Astrocyte (in vitro differentiated cells and primary cell): ENCODE data around the gene PHOSPHO2. TPM values are rescaled to one million over a fixed set of nuclear protein-coding genes. Genes with fewer than 3 reads are reported as not detected.

Source experiments
- DNase-seq: peaks from one replicate; pipeline ENCODE4 v3.0.0-alpha.2; 2010; ENCODE audit warnings: low read depth
- FAIRE-seq: peaks from 2 replicates; lab custom pipeline; 2011; peaks lifted over from hg19 to GRCh38; lab: Jason Lieb, UNC
- H2AFZ ChIP-seq: 2 replicates; pipeline ENCODE4 v1.6.0; 2012; ENCODE audit warnings: low read depth, low read length, inconsistent platforms
- H3K27ac ChIP-seq: 2 replicates; pipeline ENCODE4 v1.5.1; 2011; ENCODE audit warnings: low read depth, low read length, inconsistent platforms
- H3K27me3 ChIP-seq: 2 replicates; pipeline ENCODE4 v1.6.0; 2011; ENCODE audit warnings: low read length, inconsistent platforms; ENCODE audit not compliant: insufficient read depth
- H3K36me3 ChIP-seq: 2 replicates; pipeline ENCODE4 v1.5.1; 2011; ENCODE audit warnings: low read length, inconsistent platforms; ENCODE audit not compliant: insufficient read depth
- H3K4me1 ChIP-seq: 2 replicates; pipeline ENCODE4 v1.5.1; 2011; ENCODE audit warnings: low read length, inconsistent platforms; ENCODE audit not compliant: insufficient read depth
- H3K4me2 ChIP-seq: 2 replicates; pipeline ENCODE4 v1.6.0; 2012; ENCODE audit warnings: low read length, inconsistent platforms
- H3K4me3 ChIP-seq: 2 replicates; pipeline ENCODE4 v1.5.1; 2011; ENCODE audit warnings: low read depth, mild to moderate bottlenecking, low read length, inconsistent platforms; ENCODE audit not compliant: insufficient read depth
- H3K79me2 ChIP-seq: 2 replicates; pipeline ENCODE4 v1.6.0; 2012; ENCODE audit warnings: mild to moderate bottlenecking, low read length, inconsistent platforms; ENCODE audit not compliant: insufficient read depth
- H3K9ac ChIP-seq: 2 replicates; pipeline ENCODE4 v1.6.0; 2012; ENCODE audit warnings: mild to moderate bottlenecking, low read length, inconsistent platforms
- H3K9me3 ChIP-seq: 2 replicates; pipeline ENCODE4 v1.5.1; 2012; ENCODE audit warnings: low read depth, mild to moderate bottlenecking, low read length, inconsistent platforms; ENCODE audit not compliant: insufficient read depth
- H4K20me1 ChIP-seq: 2 replicates; pipeline ENCODE4 v1.6.0; 2012; ENCODE audit warnings: low read length, inconsistent platforms; ENCODE audit not compliant: insufficient read depth
- H3K27ac Mint-ChIP-seq: one replicate; pipeline ENCODE4 v1.8.0; 2021; ENCODE audit warnings: mild to moderate bottlenecking, mixed read lengths; ENCODE audit not compliant: unreplicated experiment
- H3K27me3 Mint-ChIP-seq: one replicate; pipeline ENCODE4 v1.8.0; 2021; ENCODE audit warnings: low read depth, mixed read lengths; ENCODE audit not compliant: unreplicated experiment
- H3K36me3 Mint-ChIP-seq: one replicate; pipeline ENCODE4 v1.8.0; 2021; ENCODE audit warnings: low read depth, mixed read lengths; ENCODE audit not compliant: unreplicated experiment
- H3K4me1 Mint-ChIP-seq: one replicate; pipeline ENCODE4 v1.8.0; 2021; ENCODE audit warnings: low read depth, mixed read lengths; ENCODE audit not compliant: unreplicated experiment
- H3K4me3 Mint-ChIP-seq: one replicate; pipeline ENCODE4 v1.8.0; 2021; ENCODE audit warnings: mild to moderate bottlenecking, moderate library complexity, mixed read lengths; ENCODE audit not compliant: unreplicated experiment
- H3K9me3 Mint-ChIP-seq: one replicate; pipeline ENCODE4 v1.8.0; 2021; ENCODE audit warnings: mild to moderate bottlenecking, mixed read lengths; ENCODE audit not compliant: unreplicated experiment
- CTCF ChIP-seq: IDR thresholded peaks from 2 replicates; pipeline ENCODE4 v1.5.1; 2011; ENCODE audit warnings: low read depth, mild to moderate bottlenecking, inconsistent platforms, low read length, moderate library complexity; ENCODE audit not compliant: insufficient read depth
- EZH2 ChIP-seq: IDR thresholded peaks from 2 replicates; pipeline ENCODE4 v1.6.1; 2012; ENCODE audit warnings: mild to moderate bottlenecking, low read length, inconsistent platforms; ENCODE audit not compliant: insufficient read depth
- total RNA-seq: library from RNA; stranded (reverse); gene quantifications from 2 replicates; pipeline ENCODE4 v1.2.1, GENCODE V29; 2021

PHOSPHO2 gene
- total RNA-seq, 1 donor from 2014 or later, result 3.0 TPM

- H3K4me3 ChIP-seq, result no peak overlapping the region
- no peaks in the 10 kb centered on the region for H3K9me3 Mint-ChIP-seq
- no peaks in the 10 kb centered on the region for H3K27me3 ChIP-seq
- TF ChIP-seq CTCF (no peak), EZH2 (no peak)
- H3K79me2 ChIP-seq, result no peaks in the 10 kb centered on the region
- no peaks in the 10 kb centered on the region for H3K36me3 Mint-ChIP-seq
- H3K27me3 Mint-ChIP-seq, result no peaks in the 10 kb centered on the region
- DNase-seq, result no peak
- no peak overlapping the region for H3K4me2 ChIP-seq
- no peak for FAIRE-seq
- H3K9ac ChIP-seq, result no peak overlapping the region
- H3K9me3 ChIP-seq, result no peaks in the 10 kb centered on the region
- no peaks in the 10 kb centered on the region for H3K4me1 Mint-ChIP-seq
- H3K27ac Mint-ChIP-seq, result no peak overlapping the region
- H4K20me1 ChIP-seq, result no peaks in the 10 kb centered on the region
- H3K4me3 Mint-ChIP-seq, result no peak overlapping the region
- H3K4me1 ChIP-seq, result no peaks in the 10 kb centered on the region
- H3K27ac ChIP-seq, result no peak overlapping the region
- H2AFZ ChIP-seq, result no peak overlapping the region
- H3K36me3 ChIP-seq, result no peaks in the 10 kb centered on the region
These were observed 23.3 kb upstream of the PHOSPHO2 start for GRCh38 chr2:169670937-169671336.

- no peaks in the 10 kb centered on the region for H3K9me3 ChIP-seq
- H3K4me1 ChIP-seq, result no peaks in the 10 kb centered on the region
- H3K27ac ChIP-seq, result no peak overlapping the region
- DNase-seq (no peak), FAIRE-seq (no peak)
- H3K4me3 Mint-ChIP-seq, result no peak overlapping the region
- H3K4me2 ChIP-seq, result no peak overlapping the region
- no peak overlapping the region for H3K9ac ChIP-seq
- H3K79me2 ChIP-seq, result no peaks in the 10 kb centered on the region
- no peak overlapping the region for H2AFZ ChIP-seq
- H3K4me3 ChIP-seq, result no peak overlapping the region
- H3K9me3 Mint-ChIP-seq, result no peaks in the 10 kb centered on the region
- H3K36me3 ChIP-seq, result no peaks in the 10 kb centered on the region
- H4K20me1 ChIP-seq, result no peaks in the 10 kb centered on the region
- H3K36me3 Mint-ChIP-seq, result no peaks in the 10 kb centered on the region
- no peaks in the 10 kb centered on the region for H3K27me3 ChIP-seq
- no peak overlapping the region for H3K27ac Mint-ChIP-seq
- TF ChIP-seq EZH2, result no peak
- TF ChIP-seq CTCF, result no peak
- H3K27me3 Mint-ChIP-seq, result no peaks in the 10 kb centered on the region
- no peaks in the 10 kb centered on the region for H3K4me1 Mint-ChIP-seq
These were observed 21.9 kb upstream of the PHOSPHO2 start for GRCh38 chr2:169672406-169672805.

GRCh38 chr2:169673106-169673505, 21.2 kb upstream of the PHOSPHO2 start:
- Histone ChIP-seq H3K36me3 (no peaks in the 10 kb centered on the region), H3K4me1 (no peaks in the 10 kb centered on the region), H3K79me2 (no peaks in the 10 kb centered on the region), H3K9ac (no peak overlapping the region), H3K4me2 (no peak overlapping the region), H3K27ac (no peak overlapping the region), H4K20me1 (no peaks in the 10 kb centered on the region), H3K9me3 (no peaks in the 10 kb centered on the region), H2AFZ (no peak overlapping the region), H3K27me3 (no peaks in the 10 kb centered on the region), H3K4me3 (no peak overlapping the region)
- Mint-ChIP-seq H3K27ac (no peak overlapping the region), H3K9me3 (no peaks in the 10 kb centered on the region), H3K27me3 (no peaks in the 10 kb centered on the region), H3K4me3 (no peak overlapping the region), H3K36me3 (no peaks in the 10 kb centered on the region), H3K4me1 (no peaks in the 10 kb centered on the region)
- DNase-seq (no peak), FAIRE-seq (no peak)
- TF ChIP-seq CTCF (no peak), EZH2 (no peak)
